Right lobe of liver (tissue), 6 donors: ENCODE measurements around the gene NPEPL1. TPM values are rescaled to one million over a fixed set of nuclear protein-coding genes. Genes with fewer than 3 reads are reported as not detected.
"Not testable (repeated sequence)": the region's sequence is repeated elsewhere in the genome, so short reads cannot be mapped to it uniquely, and the experiment has no call there.

Experiments
- ATAC-seq, 4 donors: fragments of 200-7000 bp; cut with Tn5 transposase; one replicate each; pipeline ENCODE4 v1.9.1; 2020; ENCODE audit warnings: mild to moderate bottlenecking in 4 of 4, moderate library complexity in 4 of 4
- DNase-seq, 3 donors: peaks; one replicate each; pipeline ENCODE4 v3.0.0-alpha.2; 2020
- H3K27ac ChIP-seq, 3 donors: fragments of 200-600 bp; one replicate each; pipeline ENCODE4 v1.8.0; 2022
- H3K27me3 ChIP-seq, 2 donors: fragments of 200-600 bp; one replicate each; pipeline ENCODE4 v1.8.0; 2022
- H3K36me3 ChIP-seq, 4 donors: fragments of 200-600 bp; sonication (generic) in 1 of 4; one replicate each; pipeline versions ENCODE4 v1.5.1 to v1.8.0; 2017 to 2022; ENCODE audit warnings: control low read depth in 1 of 4
- H3K4me1 ChIP-seq, 4 donors: fragments of 200-600 bp; sonication (generic) in 1 of 4; one replicate each; pipeline versions ENCODE4 v1.5.1 to v1.8.0; 2017 to 2022; ENCODE audit warnings: control low read depth in 1 of 4
- H3K4me3 ChIP-seq, 3 donors: fragments of 200-600 bp; one replicate each; pipeline ENCODE4 v1.8.0; 2022
- H3K9me3 ChIP-seq, 4 donors: fragments of 200-600 bp; sonication (generic) in 1 of 4; one replicate each; pipeline versions ENCODE4 v1.5.1 to v1.8.0; 2017 to 2022; ENCODE audit warnings: control low read depth in 1 of 4
- POLR2A ChIP-seq: fragments of 450-650 bp; IDR thresholded peaks from one replicate; pipeline ENCODE4 v1.6.1; 2017; ENCODE audit warnings: antibody characterized with exemption, mild to moderate bottlenecking
- WGBS: methylation state at CpG from one replicate; pipeline ENCODE4 v1.1.6; 2018; ENCODE audit warnings: low coverage, low lambda C conversion rate; ENCODE audit not compliant: insufficient coverage; ENCODE audit errors: missing lambda C conversion rate; 5-methylcytosine and 5-hydroxymethylcytosine counted together
- intact Hi-C, 2 donors: fragments of 100-400 bp; cut with DNase I; formaldehyde crosslinking; loops; one replicate each; pipeline versions ENCODE4 v1.11.2 to v1.14.1; 2022
- total RNA-seq, 6 experiments: library from RNA; depleted of rRNA in 2 of 6; stranded (reverse); fragments of >200 nt in 2 of 6; fragmentation: NEBNext Ultra II Directional in 3 of 6; extraction: Animal tissue kit (Norgen Biotek cat#: 25700) in 3 of 6; gene quantifications; one replicate each; pipeline versions ENCODE4 v1.1.0 to v1.2.4, GENCODE V29; 2016 to 2023
- TF ChIP-seq, protein P1 (sequence below), 4 donors: fragments of 200-600 bp in 3 of 4; fragments of 450-650 bp in 1 of 4; IDR thresholded peaks; one replicate each; pipeline versions ENCODE4 v1.5.1 to v1.8.0; 2016 to 2022; ENCODE audit warnings: antibody characterized with exemption in 4 of 4, mild to moderate bottlenecking in 2 of 4
- donor health status: DM: no; HTN: yes; CAD: no.
- donor health status: DM: no; HTN: no; CAD: no.
- donor health status: DM: no; HTN: no; CAD: no.
- donor health status: DM: no; HTN: yes; CAD: no.
- donor health status: DM: no; HTN: yes; CAD: no.

The NPEPL1 gene
- total RNA-seq, 6 experiments from 2014 or later: 7.7 to 13.9 (median 10.1) TPM

DNA sequence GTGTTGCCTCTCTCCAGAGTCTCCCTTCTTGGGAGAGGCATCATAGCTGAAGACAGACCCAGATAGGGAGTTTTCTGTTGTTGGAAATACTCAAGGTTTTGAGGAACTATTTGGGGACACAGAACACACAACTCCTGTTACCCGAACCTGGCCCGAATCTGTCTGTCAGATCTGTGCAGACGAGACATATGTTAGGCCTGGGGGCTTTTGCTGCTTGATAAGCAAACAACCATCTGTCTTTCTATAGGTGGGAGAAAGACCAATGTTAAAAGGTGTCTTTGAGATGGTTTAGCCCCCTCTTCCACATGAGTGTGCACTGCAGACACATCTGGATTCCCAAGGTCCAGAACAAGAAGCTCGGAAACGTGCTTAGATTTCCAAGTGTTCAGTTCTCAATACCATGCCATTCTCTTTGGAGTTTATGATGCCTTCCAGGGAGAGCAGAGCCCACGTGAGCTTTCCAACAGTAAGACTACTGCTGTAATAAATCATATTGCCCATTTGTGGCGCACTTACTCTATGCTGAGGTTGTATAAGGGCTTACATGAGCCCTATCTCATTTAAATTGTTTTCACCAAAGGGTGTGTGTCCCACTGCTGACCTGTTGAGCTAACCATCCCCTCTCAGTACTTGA lies 45.3 kb upstream of the NPEPL1 start:
- intact Hi-C loops: loop anchor here in 1 of 2 donors (10.0 kb wide), 1 partner anchor 142 kb away; no protein-coding TSS in a partner anchor
- Histone ChIP-seq H3K27ac (no peak overlapping the region), H3K9me3 (no peaks in the 10 kb centered on the region), H3K36me3 (no peaks in the 10 kb centered on the region), H3K4me1 (no peaks in the 10 kb centered on the region), H3K27me3 (no peaks in the 10 kb centered on the region), H3K4me3 (no peak overlapping the region)
- TF ChIP-seq, protein P1, sequence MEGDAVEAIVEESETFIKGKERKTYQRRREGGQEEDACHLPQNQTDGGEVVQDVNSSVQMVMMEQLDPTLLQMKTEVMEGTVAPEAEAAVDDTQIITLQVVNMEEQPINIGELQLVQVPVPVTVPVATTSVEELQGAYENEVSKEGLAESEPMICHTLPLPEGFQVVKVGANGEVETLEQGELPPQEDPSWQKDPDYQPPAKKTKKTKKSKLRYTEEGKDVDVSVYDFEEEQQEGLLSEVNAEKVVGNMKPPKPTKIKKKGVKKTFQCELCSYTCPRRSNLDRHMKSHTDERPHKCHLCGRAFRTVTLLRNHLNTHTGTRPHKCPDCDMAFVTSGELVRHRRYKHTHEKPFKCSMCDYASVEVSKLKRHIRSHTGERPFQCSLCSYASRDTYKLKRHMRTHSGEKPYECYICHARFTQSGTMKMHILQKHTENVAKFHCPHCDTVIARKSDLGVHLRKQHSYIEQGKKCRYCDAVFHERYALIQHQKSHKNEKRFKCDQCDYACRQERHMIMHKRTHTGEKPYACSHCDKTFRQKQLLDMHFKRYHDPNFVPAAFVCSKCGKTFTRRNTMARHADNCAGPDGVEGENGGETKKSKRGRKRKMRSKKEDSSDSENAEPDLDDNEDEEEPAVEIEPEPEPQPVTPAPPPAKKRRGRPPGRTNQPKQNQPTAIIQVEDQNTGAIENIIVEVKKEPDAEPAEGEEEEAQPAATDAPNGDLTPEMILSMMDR (IDR thresholded peaks at IDR 0.05): no peak
- no peak for TF ChIP-seq POLR2A
- DNase-seq (peak in 1 of 3 donors; percentile 2), ATAC-seq (no peak)
- WGBS: 81% methylated on average over 5 of the region's 7 CpGs

DNA sequence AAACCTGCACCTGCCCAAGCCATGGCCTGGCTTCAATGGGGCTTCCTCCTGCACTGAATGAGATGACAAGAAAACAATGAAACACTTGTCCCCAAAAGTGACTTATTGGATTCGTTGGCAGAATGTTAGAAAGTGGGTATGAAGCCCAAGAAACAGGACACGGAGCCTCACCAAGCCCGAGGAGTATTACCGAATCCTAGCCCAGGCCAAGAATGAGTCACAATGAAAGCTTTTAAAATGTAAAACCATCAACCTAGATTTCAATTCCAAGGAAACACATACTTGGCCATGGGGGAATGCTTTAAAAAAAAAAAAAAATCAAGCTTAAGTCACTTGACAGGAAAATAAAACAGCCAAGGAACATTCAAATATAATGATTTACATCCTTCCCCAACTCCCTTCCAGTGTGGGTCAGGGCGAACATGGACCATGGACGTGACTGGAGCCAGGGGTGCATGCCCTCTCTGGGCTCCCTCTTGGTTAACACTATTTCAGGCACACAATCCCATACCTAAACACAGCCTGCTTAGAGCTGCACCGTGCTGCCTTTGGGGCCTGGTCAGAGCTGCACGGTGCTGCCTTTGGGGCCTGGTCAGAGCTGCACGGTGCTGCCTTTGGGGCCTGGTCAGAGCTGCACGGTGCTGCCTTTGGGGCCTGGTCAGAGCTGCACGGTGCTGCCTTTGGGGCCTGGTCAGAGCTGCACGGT lies 44.7 kb upstream of the NPEPL1 start:
- 94% methylated on average over 6 of the region's 12 CpGs for WGBS
- no peak overlapping the region for H3K4me3 ChIP-seq
- H3K36me3 ChIP-seq: no peaks in the 10 kb centered on the region
- no peak for ATAC-seq
- H3K27ac ChIP-seq: no peak overlapping the region
- TF ChIP-seq, protein P1 (IDR thresholded peaks at IDR 0.05): no peak
- TF ChIP-seq POLR2A: no peak
- intact Hi-C loops: loop anchor here in 1 of 2 donors (10.0 kb wide), 1 partner anchor 143 kb away; no protein-coding TSS in a partner anchor
- H3K27me3 ChIP-seq: no peaks in the 10 kb centered on the region
- no peaks in the 10 kb centered on the region for H3K9me3 ChIP-seq
- H3K4me1 ChIP-seq: peaks cover 0 to 2% (median under 1%) of the 10 kb centered on the region in 4 donors
- peak in 1 of 3 donors; percentile 24 for DNase-seq

DNA sequence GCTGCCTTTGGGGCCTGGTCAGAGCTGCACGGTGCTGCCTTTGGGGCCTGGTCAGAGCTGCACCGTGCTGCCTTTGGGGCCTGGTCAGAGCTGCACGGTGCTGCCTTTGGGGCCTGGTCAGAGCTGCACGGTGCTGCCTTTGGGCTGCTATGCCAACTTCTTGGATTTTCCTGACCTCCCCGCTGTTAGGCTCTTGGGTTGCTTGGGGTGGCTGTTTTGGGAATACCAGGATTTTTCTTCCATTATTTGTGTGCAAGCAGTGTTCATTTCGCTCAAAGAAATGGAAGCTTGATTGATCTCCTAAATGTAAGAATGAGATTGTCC lies 44.1 kb upstream of the NPEPL1 start:
- not testable (repeated sequence) for H3K27me3 ChIP-seq, H3K9me3 ChIP-seq, H3K27ac ChIP-seq, H3K4me1 ChIP-seq, H3K36me3 ChIP-seq, H3K4me3 ChIP-seq, ATAC-seq
- WGBS: 86% methylated on average over 1 of the region's 6 CpGs
- DNase-seq: peak in 1 of 3 donors; percentile 3
- intact Hi-C loops: loop anchor here in 1 of 2 donors (10.0 kb wide), 1 partner anchor 144 kb away; no protein-coding TSS in a partner anchor

DNA sequence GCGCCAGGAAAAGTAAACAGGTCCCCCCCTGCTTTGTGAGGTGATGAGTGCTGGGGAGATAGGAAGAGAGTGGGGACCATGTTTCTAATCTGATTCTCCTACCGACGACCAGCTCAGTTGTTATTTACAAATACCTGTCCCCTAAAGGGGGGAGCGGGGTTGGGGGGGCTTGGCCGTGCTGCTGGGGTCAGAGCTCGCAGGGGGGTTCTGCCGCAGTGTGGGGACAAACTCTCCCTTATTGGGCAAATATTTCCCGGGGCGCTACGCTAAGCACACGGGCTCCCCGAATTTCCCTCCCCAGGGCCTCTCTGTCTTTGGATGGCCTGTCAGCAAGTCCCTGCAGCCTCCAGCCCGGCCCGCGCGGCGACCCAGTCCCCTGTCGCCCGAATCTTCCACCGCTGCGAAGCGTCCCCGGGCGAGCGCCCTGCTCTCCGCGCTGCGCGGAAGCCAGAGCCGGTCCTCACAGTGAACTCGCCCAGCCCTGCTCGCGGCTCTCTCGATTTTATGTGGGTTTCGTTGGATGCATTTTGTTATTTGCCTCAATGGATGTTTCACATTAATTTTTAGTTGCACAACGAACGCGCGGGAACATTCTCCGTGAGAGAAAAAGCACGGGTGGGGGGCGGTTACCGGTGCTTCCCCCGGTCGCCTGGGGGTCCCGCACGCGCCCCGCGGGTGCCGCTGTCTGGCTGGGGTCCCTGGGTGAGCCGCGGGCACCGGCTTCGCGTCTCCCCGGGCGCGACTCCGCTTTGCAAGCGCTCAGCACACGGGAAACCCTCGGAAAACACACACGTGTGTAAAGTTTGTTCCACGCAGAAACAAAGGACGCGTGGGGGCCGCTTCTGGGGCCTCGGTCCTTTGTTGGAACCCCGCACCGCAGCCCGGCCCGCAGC lies 43.1 kb upstream of the NPEPL1 start:
- no peaks in the 10 kb centered on the region for H3K9me3 ChIP-seq
- WGBS: 10% methylated on average over 44 of the region's 73 CpGs
- TF ChIP-seq POLR2A: no peak
- TF ChIP-seq, protein P1 (IDR thresholded peaks at IDR 0.05): no peak
- H3K27me3 ChIP-seq: no peaks in the 10 kb centered on the region
- intact Hi-C loops: loop anchor here in 1 of 2 donors (10.0 kb wide), 1 partner anchor 145 kb away; no protein-coding TSS in a partner anchor
- peak overlapping the region; percentile 93 to 95 (median 94) for H3K27ac ChIP-seq
- DNase-seq: peak; percentile 49 to 68 (median 51)
- H3K4me3 ChIP-seq: peak overlapping the region; percentile 95 to 97 (median 96)
- H3K36me3 ChIP-seq: no peaks in the 10 kb centered on the region
- ATAC-seq: peak in 2 of 4 donors; percentile 7 to 33
- H3K4me1 ChIP-seq: peaks cover 0 to 8% (median 4%) of the 10 kb centered on the region in 4 donors
